Left cardiac atrium (tissue), 4 donors: Measurements from ENCODE around the gene CNFN. TPM values are rescaled to one million over a fixed set of nuclear protein-coding genes. Genes with fewer than 3 reads are reported as not detected.
"Not testable (repeated sequence)": the region's sequence is repeated elsewhere in the genome, so short reads cannot be mapped to it uniquely, and the experiment has no call there.

Source experiments
- ATAC-seq, 2 donors: fragments of 200-7000 bp; cut with Tn5 transposase; one replicate each; pipeline ENCODE4 v1.9.1; 2020; ENCODE audit warnings: mild to moderate bottlenecking in 2 of 2, moderate library complexity in 2 of 2
- DNase-seq: peaks from one replicate; pipeline ENCODE4 v3.0.0-alpha.2; 2020
- intact Hi-C, 2 donors: fragments of 100-400 bp; cut with DNase I; formaldehyde crosslinking; loops; one replicate each; pipeline versions ENCODE4 v1.14.1 to v1.15.1; 2022 to 2023
- total RNA-seq, 2 donors: library from RNA; stranded (reverse); fragmentation: NEBNext Ultra II Directional; extraction: Animal tissue kit (Norgen Biotek cat#: 25700); gene quantifications; one replicate each; pipeline ENCODE4 v1.2.1, GENCODE V29; 2021
- donor health status: DM: no; HTN: yes; CAD: no.
- donor health status: DM: no; HTN: yes; CAD: no; lungs with severe emphysema.
- donor health status: DM: yes; HTN: yes; CAD: no.
- donor health status: Dilated cardiomyopathy.

CNFN gene
- total RNA-seq, 2 donors from 2014 or later = 0.97 TPM; not detected in 1

DNA sequence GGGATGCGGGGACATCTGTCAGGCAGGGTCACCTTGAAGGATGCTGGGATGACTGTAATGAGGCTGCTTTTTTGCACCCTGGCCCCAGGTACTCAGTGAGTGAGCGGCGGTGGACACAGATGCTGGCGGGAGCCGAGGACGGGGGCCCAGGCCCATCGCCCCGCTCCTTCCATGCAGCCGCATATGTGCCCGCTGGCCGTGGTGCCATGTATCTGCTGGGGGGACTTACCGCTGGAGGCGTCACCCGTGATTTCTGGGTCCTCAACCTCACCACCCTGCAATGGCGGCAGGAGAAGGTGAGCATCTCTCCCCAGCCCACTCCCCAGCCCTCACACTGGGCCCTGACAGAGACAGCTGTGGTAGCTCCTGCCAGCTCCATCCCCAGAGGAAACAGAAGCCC lies 33.4 kb downstream of the CNFN start:
- intact Hi-C loops = no loop called here
- no peak for ATAC-seq

DNA sequence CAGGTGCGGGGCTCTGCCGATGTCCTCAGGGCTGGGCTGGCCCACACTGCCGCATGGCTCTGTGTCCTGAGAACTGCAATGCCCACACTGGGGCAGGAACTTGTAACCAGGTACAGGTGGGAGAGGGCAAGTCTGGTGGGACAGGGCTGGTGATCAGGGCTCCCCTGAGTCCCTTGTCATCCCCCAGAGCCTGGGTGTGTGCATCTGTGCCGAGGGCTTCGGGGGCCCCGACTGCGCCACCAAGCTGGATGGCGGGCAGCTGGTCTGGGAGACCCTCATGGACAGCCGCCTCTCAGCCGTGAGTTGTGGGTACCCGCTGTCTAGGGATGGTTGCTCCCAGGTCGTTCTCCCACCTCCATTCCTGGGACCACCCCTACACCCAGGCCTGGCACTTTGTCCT lies 34.2 kb downstream of the CNFN start:
- intact Hi-C loops = no loop called here
- DNase-seq = no peak
- no peak for ATAC-seq

More for the DNA sequence above, 33.4 kb downstream of the CNFN start:
- DNase-seq = no peak

DNA sequence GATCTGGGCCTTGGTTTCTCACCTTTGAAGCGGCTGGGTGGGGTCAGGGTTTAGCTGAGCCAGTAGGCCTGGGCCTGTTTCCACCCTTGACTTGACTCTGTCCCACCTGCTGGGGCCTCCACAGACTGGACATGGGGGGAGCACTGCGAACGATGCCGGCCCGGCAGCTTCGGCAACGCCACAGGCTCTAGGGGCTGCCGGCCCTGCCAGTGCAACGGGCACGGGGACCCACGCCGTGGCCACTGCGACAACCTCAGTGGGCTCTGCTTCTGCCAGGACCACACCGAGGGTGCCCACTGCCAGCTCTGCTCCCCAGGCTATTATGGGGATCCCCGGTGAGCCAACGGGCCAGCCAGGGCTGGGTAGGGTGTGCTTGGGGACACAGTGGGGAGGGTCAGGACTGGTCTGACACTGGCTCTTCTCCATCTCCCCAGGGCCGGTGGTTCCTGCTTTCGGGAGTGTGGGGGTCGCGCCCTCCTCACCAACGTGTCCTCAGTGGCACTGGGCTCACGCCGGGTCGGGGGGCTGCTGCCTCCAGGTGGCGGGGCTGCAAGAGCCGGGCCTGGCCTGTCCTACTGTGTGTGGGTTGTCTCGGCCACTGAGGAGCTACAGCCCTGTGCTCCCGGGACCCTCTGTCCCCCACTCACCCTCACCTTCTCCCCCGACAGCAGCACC lies 36.6 kb downstream of the CNFN start:
- intact Hi-C loops = no loop called here
- DNase-seq (no peak), ATAC-seq (no peak)

DNA sequence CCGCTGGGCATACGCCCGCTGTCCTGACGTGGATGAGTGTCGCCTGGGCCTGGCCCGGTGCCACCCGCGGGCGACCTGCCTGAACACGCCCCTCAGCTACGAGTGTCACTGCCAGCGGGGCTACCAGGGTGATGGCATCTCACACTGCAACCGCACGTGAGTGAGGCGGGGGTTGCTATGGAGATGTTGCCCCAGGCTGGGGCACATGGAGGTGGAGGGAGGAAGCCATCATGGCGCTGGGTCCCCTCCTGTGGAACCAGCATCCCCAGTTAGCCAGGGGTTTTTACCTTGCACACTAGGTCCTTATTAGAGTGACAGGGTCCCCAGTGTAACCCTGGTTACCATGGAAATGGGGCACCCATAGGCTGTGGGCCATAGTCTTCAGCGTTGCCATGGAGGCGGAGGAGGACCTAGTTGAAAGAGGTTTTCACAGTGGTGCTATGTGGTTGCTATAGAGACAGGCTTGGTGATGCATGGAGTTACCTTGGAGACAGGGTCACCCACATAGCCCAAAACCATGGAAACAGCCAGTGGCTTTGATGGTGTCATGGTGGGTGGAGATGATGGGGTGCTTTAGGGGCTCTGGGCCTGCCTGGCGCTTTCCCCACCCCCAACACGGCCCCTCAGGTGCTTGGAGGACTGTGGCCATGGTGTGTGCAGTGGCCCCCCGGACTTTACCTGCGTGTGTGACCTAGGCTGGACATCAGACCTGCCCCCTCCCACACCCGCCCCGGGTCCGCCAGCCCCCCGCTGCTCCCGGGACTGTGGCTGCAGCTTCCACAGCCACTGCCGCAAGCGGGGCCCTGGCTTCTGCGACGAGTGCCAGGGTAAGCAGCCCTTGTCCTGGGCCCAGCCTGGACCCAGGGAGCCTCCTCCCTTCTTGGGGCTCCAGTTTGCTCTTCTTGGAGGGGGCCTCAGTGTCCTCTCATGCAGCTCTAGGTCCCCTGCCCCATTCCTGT lies 37.5 kb downstream of the CNFN start:
- ATAC-seq (no peak), DNase-seq (no peak)
- intact Hi-C loops = no loop called here

DNA sequence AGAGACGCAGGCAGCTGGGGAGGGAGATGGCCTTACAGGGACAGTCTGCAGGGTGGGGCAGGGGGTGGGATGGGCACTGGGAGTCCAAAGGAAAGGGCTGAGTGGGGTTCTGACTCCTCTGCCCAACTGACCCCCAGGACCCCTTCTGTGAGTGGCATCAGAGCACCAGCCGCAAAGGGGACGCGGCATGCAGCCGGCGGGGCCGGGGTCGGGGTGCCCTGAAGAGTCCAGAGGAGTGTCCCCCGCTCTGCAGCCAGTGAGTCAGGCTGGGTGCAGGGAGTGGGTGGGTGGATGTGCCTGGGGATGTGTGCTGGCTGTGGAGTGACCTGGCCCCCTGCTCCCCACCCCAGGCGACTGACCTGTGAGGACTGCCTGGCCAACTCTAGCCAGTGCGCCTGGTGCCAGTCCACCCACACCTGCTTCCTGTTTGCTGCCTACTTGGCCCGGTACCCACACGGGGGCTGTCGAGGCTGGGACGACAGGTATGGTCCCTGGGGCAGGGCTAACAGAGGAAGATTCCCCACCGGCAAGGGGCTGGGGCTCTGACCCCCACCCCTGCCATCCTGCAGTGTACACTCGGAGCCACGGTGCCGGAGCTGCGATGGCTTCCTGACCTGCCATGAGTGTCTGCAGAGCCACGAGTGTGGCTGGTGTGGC lies 38.9 kb downstream of the CNFN start:
- ATAC-seq (no peak), DNase-seq (no peak)
- intact Hi-C loops = no loop called here

DNA sequence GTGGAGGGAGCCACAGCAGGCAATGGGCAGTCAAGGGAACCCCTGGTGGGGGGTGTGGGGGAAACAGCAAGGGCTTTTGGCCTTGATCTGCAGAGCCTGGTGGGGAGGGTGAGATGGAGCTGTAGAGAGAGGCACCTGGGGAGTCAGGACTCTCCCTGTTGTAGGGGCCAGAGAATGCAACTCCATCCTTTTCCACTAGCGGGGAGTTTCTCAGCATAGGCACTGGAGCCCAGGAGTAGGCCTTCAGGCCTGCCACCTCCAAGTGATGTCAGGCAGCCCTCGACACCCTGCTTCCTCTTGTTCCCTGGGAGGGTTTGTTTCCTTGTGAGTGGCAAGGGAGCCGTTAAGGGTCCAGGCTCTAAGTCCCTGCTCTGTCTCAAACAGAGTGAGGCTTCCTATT lies 39.7 kb downstream of the CNFN start:
- no peak for DNase-seq
- intact Hi-C loops = no loop called here

DNA sequence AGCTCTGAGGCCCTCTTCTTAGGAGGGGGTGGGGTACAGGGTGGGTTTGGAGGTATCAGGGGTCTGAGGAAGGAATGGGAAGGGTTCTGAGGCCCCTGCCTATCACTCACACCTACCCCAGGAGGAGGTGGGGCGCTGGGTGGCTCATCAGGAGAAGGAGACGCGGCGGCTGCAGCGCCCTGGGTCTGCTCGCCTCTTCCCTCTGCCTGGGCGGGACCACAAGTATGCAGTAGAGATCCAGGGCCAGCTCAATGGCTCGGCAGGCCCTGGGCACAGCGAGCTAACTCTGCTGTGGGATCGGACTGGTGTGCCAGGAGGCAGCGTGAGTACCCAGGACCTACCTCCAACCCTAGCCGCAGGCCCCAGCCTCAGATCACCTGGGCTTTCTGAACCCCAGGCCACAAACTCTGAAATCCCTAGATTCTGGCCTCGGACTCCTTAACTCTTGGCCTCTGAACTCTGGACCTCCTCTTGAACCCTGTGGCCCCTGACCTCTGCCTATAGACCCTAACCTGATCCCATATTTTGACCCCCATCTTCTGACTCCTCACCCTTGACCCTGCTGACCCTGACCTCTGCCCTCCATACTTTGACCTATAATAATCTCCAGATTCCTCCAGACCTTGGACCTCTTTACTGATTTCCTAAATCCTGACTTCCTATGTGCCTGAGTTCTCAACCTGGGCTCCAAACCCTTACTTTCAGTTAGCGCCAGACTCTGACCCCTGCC lies 40.6 kb downstream of the CNFN start:
- no peak for ATAC-seq
- DNase-seq = no peak
- intact Hi-C loops = no loop called here

More for the DNA sequence above, 39.7 kb downstream of the CNFN start:
- no peak for ATAC-seq

DNA sequence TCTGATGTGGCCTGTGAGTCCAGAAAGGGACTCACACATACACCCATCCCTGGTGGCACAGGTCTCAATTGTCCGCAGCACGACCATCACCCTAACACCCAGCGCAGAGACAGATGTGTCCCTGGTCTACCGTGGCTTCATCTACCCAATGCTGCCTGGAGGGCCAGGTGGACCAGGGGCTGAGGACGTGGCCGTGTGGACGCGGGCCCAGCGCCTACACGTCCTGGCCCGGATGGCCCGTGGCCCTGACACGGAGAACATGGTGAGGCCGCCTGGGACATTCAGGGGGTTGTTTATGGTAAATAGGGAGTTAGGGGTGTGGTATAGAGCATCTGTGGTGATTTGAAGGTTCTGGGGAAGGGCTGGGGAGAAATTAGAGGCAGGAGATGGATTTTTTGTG lies 41.9 kb downstream of the CNFN start:
- DNase-seq (no peak), ATAC-seq (no peak)
- intact Hi-C loops = no loop called here

DNA sequence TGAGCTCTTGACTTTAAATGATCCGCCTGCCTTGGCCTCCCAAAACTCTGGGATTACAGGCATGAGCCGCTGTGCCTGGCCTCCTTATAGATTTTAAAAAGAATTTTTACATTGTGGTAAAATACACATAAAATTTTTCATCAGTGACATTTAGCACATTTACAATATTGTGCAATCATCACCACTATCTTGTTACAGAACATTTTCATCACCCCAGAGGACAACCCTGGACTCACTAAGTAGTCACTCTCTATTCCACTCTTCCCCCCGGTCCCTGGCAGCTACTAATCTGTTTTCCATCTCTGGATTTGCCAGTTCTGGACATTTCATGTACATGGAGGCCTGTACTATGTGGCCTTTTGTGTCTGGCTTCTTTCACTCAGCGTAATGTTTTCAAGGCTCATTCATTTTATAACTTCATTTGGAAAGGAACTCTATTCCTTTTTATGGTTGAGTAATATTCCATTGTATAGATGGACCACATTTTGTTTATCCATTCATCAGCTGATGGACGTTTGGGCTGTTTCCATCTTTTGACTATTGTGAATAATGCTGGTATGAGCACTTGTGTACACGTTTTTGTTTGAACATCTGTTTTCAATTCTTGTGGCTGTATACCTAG lies 44.8 kb downstream of the CNFN start:
- DNase-seq = no peak
- intact Hi-C loops = no loop called here
- ATAC-seq = no peak

DNA sequence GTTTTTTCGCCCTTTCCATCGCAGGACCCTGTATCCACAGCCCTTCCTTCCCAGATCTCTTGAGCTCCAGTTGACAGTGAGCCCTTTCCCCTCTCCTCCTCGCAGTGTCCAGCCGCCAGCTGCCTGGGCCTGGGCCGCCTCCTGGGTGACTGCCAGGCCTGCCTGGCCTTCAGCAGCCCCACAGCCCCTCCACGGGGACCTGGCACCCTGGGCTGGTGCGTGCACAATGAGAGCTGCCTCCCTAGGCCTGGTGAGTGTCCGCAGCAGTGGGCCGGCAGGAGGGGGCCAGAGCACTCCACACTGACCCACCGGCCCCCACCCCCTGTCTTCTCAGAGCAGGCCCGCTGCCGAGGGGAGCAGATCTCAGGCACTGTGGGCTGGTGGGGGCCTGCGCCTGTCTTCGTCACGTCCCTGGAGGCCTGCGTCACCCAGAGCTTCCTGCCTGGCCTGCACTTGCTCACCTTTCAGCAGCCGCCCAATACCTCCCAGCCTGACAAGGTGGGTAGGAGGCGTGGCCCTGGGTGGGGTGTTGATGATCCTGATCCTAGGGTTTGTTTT lies 45.7 kb downstream of the CNFN start:
- DNase-seq = no peak
- peak in 1 of 2 donors; percentile 59 for ATAC-seq
- intact Hi-C loops = no loop called here

DNA sequence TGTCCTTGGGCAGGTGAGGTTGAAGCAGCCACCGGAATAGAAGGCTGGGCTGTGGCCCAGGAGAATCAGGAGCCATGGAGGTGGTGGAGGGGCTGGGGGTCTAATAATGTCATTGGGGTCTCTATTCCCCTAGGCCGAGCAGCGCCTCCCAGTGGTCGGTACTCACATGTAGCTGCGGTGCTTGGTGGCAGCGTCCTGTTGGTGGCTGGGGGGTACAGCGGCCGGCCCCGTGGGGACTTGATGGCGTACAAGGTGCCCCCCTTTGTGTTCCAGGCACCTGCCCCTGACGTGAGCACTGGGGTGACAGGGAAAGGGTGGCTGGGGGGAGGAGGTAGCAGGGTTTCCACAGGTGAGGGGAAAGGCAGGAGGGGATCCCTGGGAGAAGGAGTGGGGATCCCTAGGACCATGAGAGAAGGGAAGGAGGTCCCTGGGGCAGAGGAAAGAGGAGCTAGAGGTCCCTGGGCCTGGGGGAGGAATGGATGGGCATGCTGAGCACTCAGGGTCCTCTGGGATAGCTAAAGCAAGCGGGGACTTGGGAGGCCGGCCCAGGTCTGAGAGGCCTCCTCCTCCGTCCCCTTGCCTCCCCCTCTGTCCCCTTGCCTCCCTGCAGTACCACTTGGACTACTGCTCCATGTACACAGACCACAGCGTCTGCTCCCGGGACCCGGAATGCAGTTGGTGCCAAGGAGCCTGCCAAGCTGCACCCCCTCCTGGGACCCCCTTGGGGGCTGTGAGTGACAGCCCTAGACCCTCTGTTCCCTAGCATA lies 46.6 kb downstream of the CNFN start:
- intact Hi-C loops = no loop called here
- DNase-seq (no peak), ATAC-seq (no peak)

DNA sequence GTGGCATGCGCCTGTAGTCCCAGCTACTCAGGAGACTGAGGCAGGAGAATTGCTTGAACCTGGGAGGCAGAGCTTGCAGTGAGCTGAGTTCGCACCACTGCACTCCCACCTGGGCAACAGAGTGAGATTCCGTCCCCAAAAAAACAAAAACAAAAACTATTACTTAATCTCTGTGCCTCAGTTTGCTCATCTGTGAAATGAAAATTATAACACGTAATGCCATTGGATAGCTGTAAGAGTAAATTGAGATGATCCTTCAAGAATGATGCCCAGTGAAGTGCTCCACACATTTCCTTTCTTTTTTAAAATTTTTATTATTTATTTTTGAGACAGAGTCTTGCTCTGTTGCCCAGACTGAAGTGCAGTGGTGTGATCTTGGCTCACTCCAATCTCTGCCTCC lies 50.2 kb downstream of the CNFN start:
- ATAC-seq, DNase-seq, intact Hi-C loops: not testable (repeated sequence)

DNA sequence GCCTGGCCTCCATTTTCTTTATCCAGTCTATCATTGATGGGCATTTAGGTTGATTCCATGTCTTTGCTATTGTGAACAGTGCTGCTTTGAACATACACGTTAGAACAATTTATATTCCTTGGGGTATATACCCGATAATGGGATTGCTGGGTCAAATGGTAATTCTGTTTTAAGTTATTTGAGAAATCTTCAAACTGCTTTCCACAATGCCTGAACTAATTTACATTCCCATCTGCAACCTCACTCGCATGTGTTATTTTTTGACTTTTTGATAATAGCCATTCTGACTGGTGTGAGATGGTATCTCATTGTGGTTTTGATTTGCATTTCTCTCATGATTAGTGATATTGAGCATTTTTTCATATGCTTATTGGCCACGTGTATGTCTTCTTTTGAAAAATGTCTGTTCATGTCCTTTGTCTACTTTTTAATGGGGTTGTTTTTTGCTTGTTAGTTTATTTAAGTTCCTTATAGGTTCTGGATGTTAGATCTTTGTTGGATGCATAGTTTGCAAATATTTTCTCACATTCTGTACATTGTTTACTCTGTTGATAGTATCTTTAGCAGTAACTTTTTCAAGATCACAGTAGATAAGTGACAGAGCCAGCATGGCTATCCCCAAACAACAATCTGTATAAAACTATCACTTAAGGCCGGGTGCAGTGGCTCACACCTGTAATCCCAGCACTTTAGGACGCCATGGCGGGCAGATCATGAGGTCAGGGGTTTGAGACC lies 50.8 kb downstream of the CNFN start:
- DNase-seq, intact Hi-C loops, ATAC-seq: not testable (repeated sequence)
